ENCODE results near the gene TGDS.

DNA sequence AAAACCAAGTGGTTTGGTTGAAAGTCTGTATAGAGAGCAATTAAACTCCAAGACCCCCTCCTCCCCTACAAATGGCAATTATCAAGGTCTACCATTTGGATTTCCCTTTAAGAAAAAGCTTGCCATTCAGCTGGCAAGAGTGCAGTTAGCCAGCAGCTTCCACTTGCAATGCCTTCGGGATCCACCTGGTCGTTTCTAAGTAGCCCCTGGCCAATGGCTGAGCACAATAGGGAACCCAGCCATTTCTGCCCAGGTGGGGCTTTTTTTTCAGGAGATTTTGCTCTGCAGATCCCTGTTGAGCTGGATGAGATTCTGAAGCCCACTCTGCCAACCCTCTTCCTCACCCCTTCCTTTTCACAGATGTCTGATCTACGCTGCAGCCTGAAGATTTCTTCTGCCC, 26.3 kb downstream of the TGDS start:
- TF ChIP-seq YY1 (IDR thresholded peaks at IDR 0.05; ENCODE audit: insufficient read depth, insufficient read length) (no peak), SUZ12 (IDR thresholded peaks at IDR 0.05; ENCODE audit: extremely low read depth, insufficient read depth, insufficient read length) (no peak)

Measured in NT2/D1 (cell line).